T-helper 1 cell (primary cell): Measurements from ENCODE around the gene NDST1.

Source experiments
- DNase-seq, 5 donors: peaks; one replicate each; pipeline ENCODE4 v3.0.0-alpha.2; 2012 to 2020

The NDST1 gene

GRCh38 chr5:150525781-150526180 lies 17.9 kb downstream of the NDST1 start:
- no peak for DNase-seq

- no peak for DNase-seq
Measured at GRCh38 chr5:150527038-150527437, 19.1 kb downstream of the NDST1 start.

- DNase-seq = no peak
Measured at GRCh38 chr5:150527808-150528207, 19.9 kb downstream of the NDST1 start.

- DNase-seq = no peak
Measured at GRCh38 chr5:150528924-150529546, 21.1 kb downstream of the NDST1 start.

- no peak for DNase-seq
Measured at GRCh38 chr5:150529555-150529954, 21.6 kb downstream of the NDST1 start.

- DNase-seq = no peak
Measured at GRCh38 chr5:150530423-150530822, 22.5 kb downstream of the NDST1 start.

GRCh38 chr5:150530951-150531588 lies 23.1 kb downstream of the NDST1 start:
- no peak for DNase-seq

- no peak for DNase-seq
Measured at GRCh38 chr5:150531686-150532085, 23.8 kb downstream of the NDST1 start.

GRCh38 chr5:150532151-150532550 lies 24.2 kb downstream of the NDST1 start:
- no peak for DNase-seq

- no peak for DNase-seq
Measured at GRCh38 chr5:150532996-150533395, 25.1 kb downstream of the NDST1 start.

- no peak for DNase-seq
Measured at GRCh38 chr5:150534811-150535210, 26.9 kb downstream of the NDST1 start.

- no peak for DNase-seq
Measured at GRCh38 chr5:150535611-150536010, 27.7 kb downstream of the NDST1 start.

- DNase-seq = no peak
Measured at GRCh38 chr5:150538007-150538917, 30.3 kb downstream of the NDST1 start.

GRCh38 chr5:150539206-150539605 lies 31.3 kb downstream of the NDST1 start:
- no peak for DNase-seq

GRCh38 chr5:150540042-150540441 lies 32.1 kb downstream of the NDST1 start:
- no peak for DNase-seq

- no peak for DNase-seq
Measured at GRCh38 chr5:150540615-150541396, 32.9 kb downstream of the NDST1 start.

GRCh38 chr5:150541397-150541675 lies 33.4 kb downstream of the NDST1 start:
- no peak for DNase-seq

- no peak for DNase-seq
Measured at GRCh38 chr5:150541895-150542294, 34.0 kb downstream of the NDST1 start.

- no peak for DNase-seq
Measured at GRCh38 chr5:150542933-150543445, 35.1 kb downstream of the NDST1 start.

- DNase-seq = peak in 4 of 5 donors; percentile 25 to 39 (median 30)
Measured at GRCh38 chr5:150544611-150545219, 36.8 kb downstream of the NDST1 start.

GRCh38 chr5:150545246-150545645 lies 37.3 kb downstream of the NDST1 start:
- no peak for DNase-seq

- no peak for DNase-seq
Measured at GRCh38 chr5:150548123-150548522, 40.2 kb downstream of the NDST1 start.
